Hematopoietic multipotent progenitor cell treated with erythropoietin and hydrocortisone succinate and interleukin-3 and kit ligand, for 15 days (in vitro differentiated cells): ENCODE results near the gene TMEM219.
"Not testable (repeated sequence)": the region's sequence is repeated elsewhere in the genome, so short reads cannot be mapped to it uniquely, and the experiment has no call there.

Experiments used
- DNase-seq: peaks from one replicate; pipeline ENCODE4 v3.0.0-alpha.2; 2015; ENCODE audit warnings: low spot score

TMEM219 gene

GRCh38 chr16:29951625-29952365, 10.1 kb upstream of the TMEM219 start:
- no peak for DNase-seq

GRCh38 chr16:29958756-29959155, 3.1 kb upstream of the TMEM219 start:
- DNase-seq: no peak

- no peak for DNase-seq
These were observed 2.6 kb upstream of the TMEM219 start for GRCh38 chr16:29959293-29959692.

GRCh38 chr16:29959821-29960220, 2.1 kb upstream of the TMEM219 start:
- not testable (repeated sequence) for DNase-seq

- no peak for DNase-seq
These were observed 776 bp upstream of the TMEM219 start for GRCh38 chr16:29961127-29961478.

GRCh38 chr16:29962344-29962994, 590 bp downstream of the TMEM219 start:
- DNase-seq: no peak

- DNase-seq: no peak
These were observed 1.3 kb downstream of the TMEM219 start for GRCh38 chr16:29963021-29963743.

GRCh38 chr16:29968205-29968604, 6.3 kb downstream of the TMEM219 start:
- no peak for DNase-seq

GRCh38 chr16:29971304-29971703, 9.4 kb downstream of the TMEM219 start:
- DNase-seq: no peak

- DNase-seq: no peak
These were observed 10.6 kb downstream of the TMEM219 start for GRCh38 chr16:29972500-29972899.

GRCh38 chr16:29972992-29973383, 11.1 kb downstream of the TMEM219 start:
- DNase-seq: no peak

- DNase-seq: peak; percentile 90
These were observed 11.7 kb downstream of the TMEM219 start, which contains the start of gene TAOK2 for GRCh38 chr16:29973384-29974246. Gene TAOK2, plus strand, starts transcription at chr16:29973868. Its CDS starts 3,905 bp downstream, at chr16:29977773.

- no peak for DNase-seq
These were observed 12.6 kb downstream of the TMEM219 start for GRCh38 chr16:29974291-29975133.

- no peak for DNase-seq
These were observed 13.3 kb downstream of the TMEM219 start for GRCh38 chr16:29975134-29975538.

GRCh38 chr16:29975811-29976511, 14.1 kb downstream of the TMEM219 start:
- no peak for DNase-seq

- DNase-seq: no peak
These were observed 15.4 kb downstream of the TMEM219 start for GRCh38 chr16:29977063-29977825.

- no peak for DNase-seq
These were observed 16.2 kb downstream of the TMEM219 start for GRCh38 chr16:29978081-29978480.

GRCh38 chr16:29978564-29979270, 16.8 kb downstream of the TMEM219 start:
- no peak for DNase-seq
